SK-N-MC (cell line): ENCODE data around the gene LCN1.

Experiments
- EZH2 ChIP-seq: fragments of 200-600 bp; sonication (generic); IDR thresholded peaks from one replicate; pipeline ENCODE4 v1.6.1; 2017; ENCODE audit warnings: antibody characterized with exemption
- POLR2AphosphoS5 ChIP-seq: IDR thresholded peaks from 2 replicates; pipeline ENCODE4 v1.6.1; 2012; ENCODE audit warnings: mild to moderate bottlenecking, low read depth, low read length, borderline replicate concordance

DNA sequence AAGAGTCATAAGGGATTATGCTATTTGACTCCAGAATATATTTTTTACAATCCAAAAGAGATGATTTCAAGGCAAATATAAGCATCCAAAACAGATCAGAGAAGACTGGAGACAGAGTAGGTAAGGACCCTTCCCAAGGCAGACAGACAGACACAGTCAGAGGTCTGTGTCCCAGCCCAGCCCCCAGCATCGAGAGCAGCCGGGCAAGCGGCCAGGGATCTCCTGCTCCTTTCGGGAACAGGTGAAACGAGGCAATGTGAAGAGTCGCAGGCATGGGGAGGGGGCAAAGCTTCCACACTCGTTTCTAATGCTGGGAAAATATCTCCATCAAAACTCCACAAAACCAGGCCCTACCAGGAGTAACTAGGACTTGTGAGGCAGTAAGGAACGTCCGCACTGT, 46.1 kb downstream of the LCN1 start:
- TF ChIP-seq POLR2AphosphoS5 (no peak), EZH2 (no peak)
